Astrocyte of the spinal cord (primary cell): ENCODE data around the gene CLRN2.
"Not testable (repeated sequence)": the region's sequence is repeated elsewhere in the genome, so short reads cannot be mapped to it uniquely, and the experiment has no call there.

ENCODE experiments used
- DNase-seq: peaks from one replicate; pipeline ENCODE4 v3.0.0; 2011; ENCODE audit warnings: low read depth, low spot score
- H3K4me3 ChIP-seq: 2 replicates; pipeline ENCODE4 v1.5.1; 2011; ENCODE audit warnings: low read depth, mild to moderate bottlenecking, low read length, moderate library complexity
- CTCF ChIP-seq: IDR thresholded peaks from 2 replicates; pipeline ENCODE4 v1.5.1; 2012; ENCODE audit warnings: low read depth, mild to moderate bottlenecking, low read length, inconsistent platforms
- in situ Hi-C: cut with HindIII; loops from 2 replicates; pipeline ENCODE4 v1.10.0; 2017; ENCODE audit warnings: low sequenced_read_pairs

CLRN2 gene

GRCh38 chr4:17535906-17536305 is 20.9 kb downstream of the CLRN2 start:
- TF ChIP-seq CTCF = no peak
- no peak for DNase-seq
- in situ Hi-C loops = no loop called here
- H3K4me3 ChIP-seq = no peak overlapping the region

GRCh38 chr4:17537060-17537459 is 22.1 kb downstream of the CLRN2 start:
- DNase-seq, in situ Hi-C loops, H3K4me3 ChIP-seq: not testable (repeated sequence)

GRCh38 chr4:17544205-17544604 is 29.2 kb downstream of the CLRN2 start:
- no peak for DNase-seq
- no peak for TF ChIP-seq CTCF
- in situ Hi-C loops = no loop called here
- H3K4me3 ChIP-seq = no peak overlapping the region

GRCh38 chr4:17544831-17545234 is 29.9 kb downstream of the CLRN2 start:
- TF ChIP-seq CTCF = no peak
- DNase-seq = no peak
- no peak overlapping the region for H3K4me3 ChIP-seq
- in situ Hi-C loops = no loop called here

GRCh38 chr4:17545374-17546140 is 30.6 kb downstream of the CLRN2 start:
- no peak for TF ChIP-seq CTCF

GRCh38 chr4:17546222-17546621 is 31.3 kb downstream of the CLRN2 start:
- DNase-seq = no peak
- TF ChIP-seq CTCF = no peak
- in situ Hi-C loops = no loop called here
- no peak overlapping the region for H3K4me3 ChIP-seq

More at GRCh38 chr4:17545374-17546140, 30.6 kb downstream of the CLRN2 start:
- in situ Hi-C loops = no loop called here
- DNase-seq = no peak
- H3K4me3 ChIP-seq = no peak overlapping the region

GRCh38 chr4:17546678-17547077 is 31.7 kb downstream of the CLRN2 start:
- no peak for TF ChIP-seq CTCF
- in situ Hi-C loops = no loop called here
- no peak for DNase-seq
- no peak overlapping the region for H3K4me3 ChIP-seq
